HEK293 (cell line): ENCODE measurements around the gene SCYL1.

Experiments
- CTCF ChIA-PET: fragments of 350-600 bp; formaldehyde crosslinking; extraction: SDS; loops from one replicate; lab custom pipeline; 2021; ENCODE audit warnings: antibody characterized with exemption; lab: Yijun Ruan, JAX
- POLR2A ChIA-PET: fragments of 300-600 bp; formaldehyde crosslinking; extraction: SDS; loops from one replicate; lab custom pipeline; 2020; ENCODE audit warnings: antibody characterized with exemption, inconsistent platforms; lab: Yijun Ruan, JAX
- H3K27ac ChIP-seq: fragments of 200-500 bp; sonication (Bioruptor generic); 2 replicates; pipeline ENCODE4 v1.5.1; 2014; ENCODE audit warnings: low read depth, low read length, control low read depth, inconsistent platforms; ENCODE audit errors: extremely low read depth
- H3K36me3 ChIP-seq, 2 experiments: fragments of 200-500 bp in 1 of 2; sonication (Bioruptor generic) in 1 of 2; 1 replicate in 1 of 2; 2 replicates in 1 of 2; pipeline ENCODE4 v1.5.1; 2014 to 2017; ENCODE audit warnings: inconsistent platforms in 2 of 2, low read length in 2 of 2; ENCODE audit not compliant: control insufficient read depth in 2 of 2, insufficient read depth in 1 of 2
- H3K4me1 ChIP-seq: fragments of 200-500 bp; sonication (Bioruptor generic); 2 replicates; pipeline ENCODE4 v1.5.1; 2014; ENCODE audit warnings: mild to moderate bottlenecking, low read length, inconsistent platforms; ENCODE audit not compliant: control insufficient read depth, insufficient read depth
- H3K4me3 ChIP-seq: 2 replicates; pipeline ENCODE4 v1.5.1; 2011; ENCODE audit warnings: low read depth, mild to moderate bottlenecking, control low read depth, low read length, moderate library complexity
- H3K9me3 ChIP-seq: fragments of 200-500 bp; sonication (Bioruptor generic); 2 replicates; pipeline ENCODE4 v1.5.1; 2014; ENCODE audit warnings: low read depth, low read length, inconsistent platforms; ENCODE audit not compliant: control insufficient read depth, insufficient read depth
- EGR2 ChIP-seq: fragments of 450-650 bp; formaldehyde crosslinking; IDR thresholded peaks from 2 replicates; pipeline ENCODE4 v1.5.1; 2016; ENCODE audit warnings: low read depth, missing biosample characterization, missing genetic modification characterization
- MYNN ChIP-seq: fragments of 450-650 bp; formaldehyde crosslinking; IDR thresholded peaks from 2 replicates; pipeline ENCODE4 v1.5.1; 2016; ENCODE audit warnings: missing biosample characterization, missing genetic modification characterization, borderline replicate concordance
- ZBTB11 ChIP-seq: fragments of 450-650 bp; formaldehyde crosslinking; conservative IDR thresholded peaks from 2 replicates; pipeline ENCODE4 v1.5.1; 2016; ENCODE audit warnings: low read depth, missing biosample characterization, missing genetic modification characterization
- ZBTB17 ChIP-seq: fragments of 450-650 bp; formaldehyde crosslinking; IDR thresholded peaks from 2 replicates; pipeline ENCODE4 v1.5.1; 2016; ENCODE audit warnings: missing biosample characterization, missing genetic modification characterization
- ZBTB26 ChIP-seq: fragments of 450-650 bp; formaldehyde crosslinking; optimal IDR thresholded peaks from 2 replicates; pipeline ENCODE3; 2016; ENCODE audit warnings: missing biosample characterization, mild to moderate bottlenecking, missing genetic modification characterization
- ZFP3 ChIP-seq: fragments of 450-650 bp; formaldehyde crosslinking; IDR thresholded peaks from 2 replicates; pipeline ENCODE4 v1.5.1; 2016; ENCODE audit warnings: low read depth, missing biosample characterization, missing genetic modification characterization
- ZNF19 ChIP-seq: fragments of 450-650 bp; formaldehyde crosslinking; IDR thresholded peaks from 2 replicates; pipeline ENCODE4; 2016; ENCODE audit warnings: missing biosample characterization, missing genetic modification characterization, low read depth
- ZNF274 ChIP-seq, 2 experiments: fragments of 200-500 bp in 1 of 2; fragments of 450-650 bp in 1 of 2; sonication (Bioruptor generic) in 1 of 2; formaldehyde crosslinking in 1 of 2; IDR thresholded peaks; 2 replicates each; pipeline versions ENCODE4 v1.5.1 to v1.6.1; 2014 to 2016; ENCODE audit warnings: borderline replicate concordance in 1 of 2, inconsistent platforms in 1 of 2, low read length in 1 of 2, missing biosample characterization in 1 of 2, missing genetic modification characterization in 1 of 2
- ZNF302 ChIP-seq: fragments of 450-650 bp; formaldehyde crosslinking; IDR thresholded peaks from 2 replicates; pipeline ENCODE4 v1.5.1; 2016; ENCODE audit warnings: missing biosample characterization, missing genetic modification characterization, low read depth
- ZNF350 ChIP-seq: fragments of 450-650 bp; formaldehyde crosslinking; IDR thresholded peaks from 2 replicates; pipeline ENCODE4 v1.5.0; 2017; ENCODE audit warnings: missing biosample characterization, mild to moderate bottlenecking, missing genetic modification characterization
- ZNF561 ChIP-seq: fragments of 450-650 bp; IDR thresholded peaks from 2 replicates; pipeline ENCODE4 v1.5.1; 2018; ENCODE audit warnings: missing biosample characterization, missing genetic modification characterization, borderline replicate concordance
- ZNF692 ChIP-seq: fragments of 450-650 bp; formaldehyde crosslinking; IDR thresholded peaks from 2 replicates; pipeline ENCODE4 v1.5.1; 2016; ENCODE audit warnings: missing biosample characterization, missing genetic modification characterization
- ZNF830 ChIP-seq: fragments of 450-650 bp; IDR thresholded peaks from 2 replicates; pipeline ENCODE4 v1.5.0; 2018; ENCODE audit warnings: missing biosample characterization, missing genetic modification characterization, low read depth, mild to moderate bottlenecking, moderate library complexity
- TF ChIP-seq, protein P1 (sequence below): fragments of 450-650 bp; formaldehyde crosslinking; IDR thresholded peaks from 2 replicates; pipeline ENCODE4 v1.5.1; 2016; ENCODE audit warnings: missing biosample characterization, missing genetic modification characterization, borderline replicate concordance
- TF ChIP-seq, protein P2 (sequence below): fragments of 450-650 bp; formaldehyde crosslinking; IDR thresholded peaks from 2 replicates; pipeline ENCODE4 v1.5.1; 2016; ENCODE audit warnings: missing biosample characterization, missing genetic modification characterization
- TF ChIP-seq, protein P3 (sequence below): fragments of 450-650 bp; formaldehyde crosslinking; IDR thresholded peaks from 2 replicates; pipeline ENCODE4 v1.5.1; 2016; ENCODE audit warnings: missing biosample characterization, missing genetic modification characterization

SCYL1 gene

GRCh38 chr11:65553301-65554001, 28.6 kb downstream of the SCYL1 start (continued):
- TF ChIP-seq ZNF274 (IDR thresholded peaks at IDR 0.05; ENCODE audit: low read length) (no peak), ZNF274 (tag by site-specific recombination; IDR thresholded peaks at IDR 0.05; ENCODE audit: borderline replicate concordance) (no peak), ZFP3 (no peak), ZNF830 (tag by site-specific recombination) (no peak)
- TF ChIP-seq, all 188 proteins: peak for 11

- ChIA-PET POLR2A (no interaction called here), CTCF (interaction anchor here (0.5 to 4.3 kb wide), 2 partner anchors 12 to 137 kb away, joined by 5 to 53 read pairs; no protein-coding TSS in a partner anchor)
- Histone ChIP-seq H3K4me1 (peaks cover 8% of the 10 kb centered on the region), H3K4me3 (no peak overlapping the region), H3K27ac (no peak overlapping the region), H3K9me3 (no peaks in the 10 kb centered on the region), H3K36me3 (peaks cover 5 to 33% of the 10 kb centered on the region in 2 experiments; a peak in 2 of 3 replicates)
- TF ChIP-seq ZNF692 (tag by site-specific recombination), result no peak
- no peak for TF ChIP-seq MYNN (tag by site-specific recombination)
- TF ChIP-seq EGR2 (tag by site-specific recombination), result 0 out of 2 replicates have a peak, but pooled peaks have one; percentile 7
- TF ChIP-seq, protein P1, sequence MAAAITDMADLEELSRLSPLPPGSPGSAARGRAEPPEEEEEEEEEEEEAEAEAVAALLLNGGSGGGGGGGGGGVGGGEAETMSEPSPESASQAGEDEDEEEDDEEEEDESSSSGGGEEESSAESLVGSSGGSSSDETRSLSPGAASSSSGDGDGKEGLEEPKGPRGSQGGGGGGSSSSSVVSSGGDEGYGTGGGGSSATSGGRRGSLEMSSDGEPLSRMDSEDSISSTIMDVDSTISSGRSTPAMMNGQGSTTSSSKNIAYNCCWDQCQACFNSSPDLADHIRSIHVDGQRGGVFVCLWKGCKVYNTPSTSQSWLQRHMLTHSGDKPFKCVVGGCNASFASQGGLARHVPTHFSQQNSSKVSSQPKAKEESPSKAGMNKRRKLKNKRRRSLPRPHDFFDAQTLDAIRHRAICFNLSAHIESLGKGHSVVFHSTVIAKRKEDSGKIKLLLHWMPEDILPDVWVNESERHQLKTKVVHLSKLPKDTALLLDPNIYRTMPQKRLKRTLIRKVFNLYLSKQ (tag by site-specific recombination), result no peak
- TF ChIP-seq ZNF350 (tag by site-specific recombination), result no peak
- TF ChIP-seq ZNF302 (tag by site-specific recombination), result no peak
These were observed 29.4 kb downstream of the SCYL1 start for GRCh38 chr11:65554057-65554818.

- Histone ChIP-seq H3K4me3 (no peak overlapping the region), H3K27ac (no peak overlapping the region), H3K9me3 (no peaks in the 10 kb centered on the region), H3K4me1 (peaks cover 13% of the 10 kb centered on the region), H3K36me3 (peaks cover 2 to 30% of the 10 kb centered on the region in 2 experiments; a peak in 2 of 3 replicates)
- ChIA-PET POLR2A (no interaction called here), CTCF (interaction anchor here (0.5 to 1.0 kb wide), 7 partner anchors 14 to 1458 kb away, joined by 3 to 5 read pairs (median 4); partner anchors contain the start of genes FAM89B and FIBP)
- TF ChIP-seq ZBTB17 (peak; percentile 58), ZBTB11 (tag by site-specific recombination) (no peak), ZNF19 (tag by site-specific recombination) (no peak), ZNF561 (tag by site-specific recombination) (no peak), ZBTB26 (no peak)
- TF ChIP-seq, protein P2, sequence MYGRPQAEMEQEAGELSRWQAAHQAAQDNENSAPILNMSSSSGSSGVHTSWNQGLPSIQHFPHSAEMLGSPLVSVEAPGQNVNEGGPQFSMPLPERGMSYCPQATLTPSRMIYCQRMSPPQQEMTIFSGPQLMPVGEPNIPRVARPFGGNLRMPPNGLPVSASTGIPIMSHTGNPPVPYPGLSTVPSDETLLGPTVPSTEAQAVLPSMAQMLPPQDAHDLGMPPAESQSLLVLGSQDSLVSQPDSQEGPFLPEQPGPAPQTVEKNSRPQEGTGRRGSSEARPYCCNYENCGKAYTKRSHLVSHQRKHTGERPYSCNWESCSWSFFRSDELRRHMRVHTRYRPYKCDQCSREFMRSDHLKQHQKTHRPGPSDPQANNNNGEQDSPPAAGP, result no peak
- TF ChIP-seq, protein P3, sequence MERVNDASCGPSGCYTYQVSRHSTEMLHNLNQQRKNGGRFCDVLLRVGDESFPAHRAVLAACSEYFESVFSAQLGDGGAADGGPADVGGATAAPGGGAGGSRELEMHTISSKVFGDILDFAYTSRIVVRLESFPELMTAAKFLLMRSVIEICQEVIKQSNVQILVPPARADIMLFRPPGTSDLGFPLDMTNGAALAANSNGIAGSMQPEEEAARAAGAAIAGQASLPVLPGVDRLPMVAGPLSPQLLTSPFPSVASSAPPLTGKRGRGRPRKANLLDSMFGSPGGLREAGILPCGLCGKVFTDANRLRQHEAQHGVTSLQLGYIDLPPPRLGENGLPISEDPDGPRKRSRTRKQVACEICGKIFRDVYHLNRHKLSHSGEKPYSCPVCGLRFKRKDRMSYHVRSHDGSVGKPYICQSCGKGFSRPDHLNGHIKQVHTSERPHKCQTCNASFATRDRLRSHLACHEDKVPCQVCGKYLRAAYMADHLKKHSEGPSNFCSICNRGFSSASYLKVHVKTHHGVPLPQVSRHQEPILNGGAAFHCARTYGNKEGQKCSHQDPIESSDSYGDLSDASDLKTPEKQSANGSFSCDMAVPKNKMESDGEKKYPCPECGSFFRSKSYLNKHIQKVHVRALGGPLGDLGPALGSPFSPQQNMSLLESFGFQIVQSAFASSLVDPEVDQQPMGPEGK (tag by site-specific recombination), result 0 out of 2 replicates have a peak, but pooled peaks have one; percentile 22
These were observed 30.1 kb downstream of the SCYL1 start for GRCh38 chr11:65554842-65555430.
